ENCODE data around the gene RPRD1B. TPM values are rescaled to one million over a fixed set of nuclear protein-coding genes. Genes with fewer than 3 reads are reported as not detected.
"Not testable (repeated sequence)": the region's sequence is repeated elsewhere in the genome, so short reads cannot be mapped to it uniquely, and the experiment has no call there.

The RPRD1B gene
- total RNA-seq, 1 experiment from 2014 or later: 33.9 TPM

- peak; percentile 91 for DNase-seq (ENCODE audit: low spot score)
Observed at GRCh38 chr20:38073307-38074071, 39.9 kb downstream of the RPRD1B start.

GRCh38 chr20:38075161-38075998, 41.8 kb downstream of the RPRD1B start:
- no peak for DNase-seq (ENCODE audit: low spot score)

- no peak for DNase-seq (ENCODE audit: low spot score)
Observed at GRCh38 chr20:38076548-38076947, 43.0 kb downstream of the RPRD1B start.

- DNase-seq (ENCODE audit: low spot score): no peak
Observed at GRCh38 chr20:38078084-38078483, 44.5 kb downstream of the RPRD1B start.

- no peak for DNase-seq (ENCODE audit: low spot score)
Observed at GRCh38 chr20:38079353-38079752, 45.8 kb downstream of the RPRD1B start.

- no peak for DNase-seq (ENCODE audit: low spot score)
Observed at GRCh38 chr20:38081575-38081974, 48.0 kb downstream of the RPRD1B start.

- DNase-seq (ENCODE audit: low spot score): no peak
Observed at GRCh38 chr20:38082894-38083293, 49.3 kb downstream of the RPRD1B start.

- no peak for DNase-seq (ENCODE audit: low spot score)
Observed at GRCh38 chr20:38083338-38084048, 49.9 kb downstream of the RPRD1B start.

GRCh38 chr20:38084425-38084951, 50.9 kb downstream of the RPRD1B start:
- DNase-seq (ENCODE audit: low spot score): peak; percentile 43

- DNase-seq (ENCODE audit: low spot score): no peak
Observed at GRCh38 chr20:38085026-38085425, 51.5 kb downstream of the RPRD1B start.

GRCh38 chr20:38089500-38089899, 56.0 kb downstream of the RPRD1B start:
- DNase-seq (ENCODE audit: low spot score): no peak

GRCh38 chr20:38090061-38090460, 56.5 kb downstream of the RPRD1B start:
- no peak for DNase-seq (ENCODE audit: low spot score)

GRCh38 chr20:38091441-38092216, 58.1 kb downstream of the RPRD1B start:
- DNase-seq (ENCODE audit: low spot score): no peak

GRCh38 chr20:38092260-38092857, 58.8 kb downstream of the RPRD1B start:
- DNase-seq (ENCODE audit: low spot score): no peak

GRCh38 chr20:38092915-38093314, 59.4 kb downstream of the RPRD1B start:
- DNase-seq (ENCODE audit: low spot score): no peak

GRCh38 chr20:38093641-38094077, 60.1 kb downstream of the RPRD1B start:
- DNase-seq (ENCODE audit: low spot score): no peak

GRCh38 chr20:38094373-38094891, 60.9 kb downstream of the RPRD1B start:
- DNase-seq (ENCODE audit: low spot score): peak; percentile 40

- no peak for DNase-seq (ENCODE audit: low spot score)
Observed at GRCh38 chr20:38095017-38095686, 61.6 kb downstream of the RPRD1B start.

- no peak for DNase-seq (ENCODE audit: low spot score)
Observed at GRCh38 chr20:38098952-38099351, 65.4 kb downstream of the RPRD1B start.

- DNase-seq (ENCODE audit: low spot score): not testable (repeated sequence)
Observed at GRCh38 chr20:38102206-38102605, 68.7 kb downstream of the RPRD1B start.
